ENCODE results near the gene MAST3.
"Not testable (repeated sequence)": the region's sequence is repeated elsewhere in the genome, so short reads cannot be mapped to it uniquely, and the experiment has no call there.

MAST3 gene

DNA sequence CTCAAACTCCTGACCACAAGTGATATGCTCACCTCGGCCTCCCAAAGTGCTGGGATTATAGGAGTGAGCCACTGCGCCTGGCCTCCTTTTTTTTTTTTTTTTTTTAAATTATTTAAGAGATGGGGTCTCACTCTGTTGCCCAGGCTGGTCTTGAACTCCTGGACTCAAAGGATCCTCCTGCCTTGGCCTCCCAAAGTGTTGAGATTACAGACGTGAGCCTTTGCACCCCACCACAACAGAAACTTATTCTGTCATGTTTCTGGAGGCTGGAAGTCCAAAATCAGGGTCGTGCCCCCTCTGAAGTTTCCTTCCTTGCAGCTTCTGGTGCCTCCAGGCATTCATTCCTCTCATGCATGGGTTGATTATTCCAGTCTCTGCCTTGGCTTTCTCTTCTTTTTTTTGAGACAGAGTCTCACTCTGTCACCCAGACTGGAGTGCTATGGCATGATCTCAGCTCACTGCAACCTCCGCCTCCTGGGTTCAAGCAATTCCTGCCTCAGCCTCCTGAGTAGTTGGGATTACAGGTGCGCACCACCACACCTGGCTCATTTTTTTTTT is 61.6 kb downstream of the MAST3 start:
- not testable (repeated sequence) for DNase-seq (ENCODE audit: low read depth, low spot score)

DNA sequence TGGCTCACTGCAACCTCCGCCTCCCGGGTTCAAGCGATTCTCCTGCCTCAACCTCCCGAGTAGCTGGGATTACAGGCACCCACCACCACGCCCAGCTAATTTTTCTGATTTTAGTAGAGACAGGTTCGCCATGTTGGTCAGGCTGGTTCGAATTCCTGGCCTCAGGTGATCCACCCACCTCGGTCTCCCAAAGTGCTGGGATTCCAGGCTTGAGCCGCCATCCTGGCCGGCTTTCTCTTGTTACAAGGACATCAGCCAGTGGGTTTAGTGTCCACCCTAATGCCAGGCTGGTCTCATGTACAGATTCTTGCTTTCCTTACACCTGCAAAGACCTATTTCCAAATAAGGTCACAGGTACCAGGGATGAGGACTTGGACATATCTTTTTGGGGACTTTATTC is 62.2 kb downstream of the MAST3 start:
- DNase-seq (ENCODE audit: low read depth, low spot score): no peak

DNA sequence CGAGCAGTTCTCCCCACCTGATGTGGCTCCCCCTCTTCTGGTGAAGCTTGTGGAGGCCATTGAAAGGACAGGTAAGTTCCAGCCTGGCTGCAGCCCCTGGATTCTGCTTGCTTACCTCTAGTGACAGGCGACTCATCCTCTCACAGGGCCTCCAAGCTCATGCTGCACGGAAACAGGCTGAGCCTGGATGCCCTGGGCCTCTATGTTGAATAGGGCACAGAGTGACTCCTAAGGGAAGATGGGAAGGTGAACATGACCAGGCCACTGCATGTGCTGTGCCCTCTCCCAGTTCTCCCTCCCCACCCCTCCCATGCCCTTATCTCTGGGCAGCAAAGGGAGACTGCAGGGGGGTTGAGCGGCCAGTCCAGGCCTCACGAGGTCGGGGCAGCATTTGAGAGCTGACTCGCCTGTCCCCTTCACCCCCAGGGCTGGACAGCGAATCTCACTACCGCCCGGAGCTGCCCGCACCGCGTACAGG is 63.0 kb downstream of the MAST3 start:
- peak; percentile 16 for DNase-seq (ENCODE audit: low read depth, low spot score)

DNA sequence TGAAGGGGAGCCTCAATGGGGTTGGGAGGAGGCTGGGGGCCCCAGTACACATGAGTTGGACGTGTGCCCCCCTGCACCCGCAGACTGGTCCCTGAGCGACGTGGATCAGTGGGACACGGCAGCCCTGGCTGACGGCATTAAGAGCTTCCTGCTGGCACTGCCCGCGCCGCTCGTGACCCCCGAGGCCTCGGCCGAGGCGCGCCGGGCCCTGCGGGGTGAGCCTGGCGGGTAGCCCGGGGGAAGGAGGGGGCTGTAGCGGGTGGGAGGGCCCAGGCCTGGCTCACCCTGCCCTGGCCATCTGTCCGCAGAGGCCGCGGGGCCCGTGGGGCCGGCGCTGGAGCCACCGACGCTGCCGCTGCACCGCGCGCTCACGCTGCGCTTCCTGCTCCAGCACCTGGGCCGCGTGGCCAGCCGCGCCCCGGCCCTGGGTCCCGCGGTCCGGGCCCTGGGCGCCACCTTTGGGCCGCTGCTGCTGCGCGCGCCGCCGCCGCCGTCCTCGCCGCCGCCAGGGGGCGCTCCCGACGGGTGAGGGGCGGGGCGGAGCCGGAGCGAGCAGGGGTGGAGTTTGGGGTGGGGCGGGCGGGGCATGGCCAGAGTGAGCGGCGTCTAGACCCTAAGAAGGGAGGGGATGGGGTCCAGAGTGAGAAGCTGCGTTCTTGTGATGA is 63.5 kb downstream of the MAST3 start:
- peak; percentile 89 for DNase-seq (ENCODE audit: low read depth, low spot score)

DNA sequence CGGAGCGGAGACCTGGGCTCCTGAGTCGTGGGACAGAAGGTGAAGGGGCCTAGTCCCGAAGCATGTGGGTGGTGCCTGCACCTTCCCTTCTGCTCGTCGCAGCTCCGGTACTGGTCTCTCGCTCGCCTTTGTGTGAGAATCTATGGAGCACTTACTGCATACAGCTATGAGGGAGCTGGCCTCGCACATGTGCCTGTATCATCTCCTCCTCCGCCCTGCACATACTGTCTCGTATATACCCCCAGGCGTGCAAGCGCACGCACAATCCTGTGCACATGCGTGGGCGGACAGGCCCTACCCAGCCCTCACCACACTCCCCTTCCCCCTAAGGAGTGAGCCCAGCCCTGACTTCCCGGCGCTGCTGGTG is 64.0 kb downstream of the MAST3 start:
- no peak for DNase-seq (ENCODE audit: low read depth, low spot score)

DNA sequence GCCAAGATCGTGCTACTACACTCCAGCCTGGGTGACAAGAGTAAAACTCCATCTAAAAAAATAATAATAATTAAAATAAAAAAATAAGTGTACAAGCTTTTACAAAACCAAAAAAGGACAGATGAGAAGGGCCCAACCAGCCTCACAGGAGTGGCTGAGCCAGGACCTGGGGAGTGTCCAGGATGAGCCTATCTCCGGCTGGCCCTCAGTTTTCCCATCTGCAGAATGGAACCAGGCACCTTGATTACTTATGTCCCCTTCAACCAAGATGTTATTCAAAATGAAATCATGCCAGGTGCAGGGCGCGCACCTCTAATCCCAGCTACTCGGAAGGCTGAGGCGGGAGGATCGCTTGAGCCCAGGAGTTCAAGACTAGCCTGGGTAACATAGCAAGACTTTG is 66.5 kb downstream of the MAST3 start:
- DNase-seq (ENCODE audit: low read depth, low spot score): no peak

DNA sequence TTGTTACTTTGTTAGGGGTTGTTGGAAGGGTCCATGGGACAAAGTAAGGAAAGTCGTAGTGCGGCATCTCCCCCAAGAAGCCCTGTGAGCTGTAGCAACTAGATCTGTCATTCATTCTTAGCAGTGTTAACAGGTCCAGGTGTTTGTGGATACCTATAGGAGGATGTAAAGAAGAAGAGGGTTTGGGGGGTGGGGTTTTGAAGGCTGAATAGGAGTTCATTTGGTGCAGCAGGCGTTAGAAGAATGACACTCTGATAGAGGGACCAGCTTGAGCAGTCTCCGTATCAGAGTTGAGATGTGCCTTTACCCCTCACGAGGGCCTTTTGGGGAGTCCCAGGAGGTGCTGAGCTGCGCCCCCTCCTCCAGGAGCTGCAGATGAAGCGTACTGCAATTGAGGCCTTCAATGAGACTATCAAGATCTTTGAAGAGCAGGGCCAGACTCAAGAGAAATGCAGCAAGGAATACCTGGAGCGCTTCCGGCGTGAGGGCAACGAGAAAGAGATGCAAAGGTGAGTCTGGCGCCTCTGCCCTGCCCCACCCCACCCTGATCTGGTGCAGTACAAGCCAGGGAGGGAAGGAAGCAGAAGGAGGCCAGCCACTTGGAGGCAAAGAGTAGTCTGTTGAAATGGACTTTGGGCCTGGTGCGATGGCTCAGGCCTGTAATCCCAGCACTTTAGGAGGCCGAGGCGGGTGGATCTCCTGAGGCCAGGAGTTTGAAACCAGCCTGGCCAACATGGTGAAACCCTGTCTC is 68.4 kb downstream of the MAST3 start:
- no peak for DNase-seq (ENCODE audit: low read depth, low spot score)

DNA sequence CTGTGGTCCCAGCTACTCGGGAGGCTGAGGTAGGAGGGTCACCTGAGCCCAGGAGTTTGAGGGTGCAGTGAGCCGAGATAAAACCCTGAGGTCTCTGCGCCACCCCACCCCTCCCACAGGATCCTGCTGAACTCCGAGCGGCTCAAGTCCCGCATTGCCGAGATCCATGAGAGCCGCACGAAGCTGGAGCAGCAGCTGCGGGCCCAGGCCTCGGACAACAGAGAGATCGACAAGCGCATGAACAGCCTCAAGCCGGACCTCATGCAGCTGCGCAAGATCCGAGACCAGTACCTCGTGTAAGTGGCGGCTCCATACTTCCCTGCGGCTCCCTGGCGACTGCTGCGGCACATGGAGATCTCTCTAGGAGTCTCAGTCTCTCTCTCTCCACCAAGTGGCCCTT is 69.4 kb downstream of the MAST3 start:
- DNase-seq (ENCODE audit: low read depth, low spot score): no peak

DNA sequence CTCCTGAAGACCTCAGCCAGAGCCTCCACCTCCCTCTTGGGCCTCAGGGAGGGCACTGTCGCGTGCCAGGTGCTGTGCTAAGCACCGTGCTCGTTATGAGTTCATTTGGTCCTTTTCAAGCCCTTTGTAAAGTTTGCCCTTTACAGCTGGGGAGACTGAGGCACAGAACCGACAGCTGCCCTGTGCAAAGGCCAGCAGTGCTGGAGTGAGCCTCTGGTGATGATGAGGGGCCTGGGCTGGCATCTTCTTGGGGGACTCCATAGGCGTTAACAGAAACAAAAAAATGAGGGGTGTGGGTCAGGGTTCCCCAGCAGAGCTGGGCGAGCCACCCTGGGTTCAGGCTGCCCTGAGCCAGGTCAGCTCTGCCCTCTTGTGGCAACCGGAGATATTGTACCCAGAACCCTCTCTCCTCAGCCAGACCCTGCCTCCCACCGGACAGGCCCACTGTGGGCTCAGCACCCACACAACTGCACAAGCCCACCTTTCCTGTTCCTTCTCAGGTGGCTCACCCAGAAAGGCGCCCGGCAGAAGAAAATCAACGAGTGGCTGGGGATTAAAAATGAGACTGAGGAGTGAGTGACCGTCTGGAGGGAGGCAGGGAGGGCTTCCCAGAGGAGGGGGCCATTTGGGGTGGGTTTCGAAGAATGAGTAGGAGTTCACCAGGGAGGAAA is 70.5 kb downstream of the MAST3 start:
- DNase-seq (ENCODE audit: low read depth, low spot score): peak; percentile 58

DNA sequence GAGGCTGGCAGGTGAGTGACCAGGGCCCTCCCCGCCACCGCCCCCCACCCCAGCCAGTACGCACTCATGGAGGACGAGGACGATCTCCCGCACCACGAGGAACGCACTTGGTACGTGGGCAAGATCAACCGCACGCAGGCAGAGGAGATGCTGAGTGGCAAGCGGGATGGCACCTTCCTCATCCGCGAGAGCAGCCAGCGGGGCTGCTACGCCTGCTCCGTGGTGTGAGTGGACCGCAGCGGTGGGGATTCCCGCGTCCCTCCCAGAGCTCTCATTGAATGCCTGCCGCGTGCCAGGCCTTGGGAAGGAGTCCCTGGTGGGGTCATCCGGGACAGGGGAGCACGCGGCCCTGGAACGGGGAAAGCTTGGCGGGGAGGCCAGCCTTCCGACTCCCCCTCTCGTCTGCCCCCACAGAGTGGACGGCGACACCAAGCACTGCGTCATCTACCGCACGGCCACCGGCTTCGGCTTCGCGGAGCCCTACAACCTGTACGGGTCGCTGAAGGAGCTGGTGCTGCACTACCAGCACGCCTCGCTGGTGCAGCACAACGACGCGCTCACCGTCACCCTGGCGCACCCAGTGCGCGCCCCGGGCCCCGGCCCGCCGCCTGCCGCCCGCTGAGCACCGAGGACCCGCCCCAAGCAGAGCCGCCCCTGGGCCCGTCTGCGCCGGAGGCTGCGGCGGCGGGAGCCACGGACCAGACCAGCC is 71.2 kb downstream of the MAST3 start:
- DNase-seq (ENCODE audit: low read depth, low spot score): no peak

DNA sequence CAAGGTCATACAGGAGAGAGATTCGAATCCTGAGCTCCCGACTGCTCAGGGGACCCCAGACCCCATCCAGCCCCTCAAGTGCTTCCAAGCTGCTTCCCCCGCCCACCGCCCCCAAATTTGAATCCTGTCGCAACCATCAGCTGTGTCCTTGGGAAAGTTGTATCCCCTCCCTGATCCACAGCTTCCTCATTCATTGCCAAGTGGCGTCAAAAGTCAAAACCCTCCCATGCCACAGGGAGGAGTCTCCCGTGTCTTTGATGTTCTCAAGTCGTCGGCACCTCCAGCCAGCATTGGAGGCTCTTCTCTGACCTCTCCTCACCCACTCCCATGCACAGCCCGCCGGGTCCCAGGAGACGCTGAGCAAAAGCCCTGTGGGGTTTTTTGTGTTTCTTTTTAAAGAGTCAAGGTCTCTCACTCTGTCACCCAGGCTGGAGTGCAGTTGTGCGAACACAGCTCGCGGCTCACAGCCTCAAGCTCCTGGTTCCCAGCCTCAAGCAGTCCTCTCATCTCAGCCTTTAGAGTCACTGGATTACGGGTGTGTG is 73.2 kb downstream of the MAST3 start:
- no peak for DNase-seq (ENCODE audit: low read depth, low spot score)

DNA sequence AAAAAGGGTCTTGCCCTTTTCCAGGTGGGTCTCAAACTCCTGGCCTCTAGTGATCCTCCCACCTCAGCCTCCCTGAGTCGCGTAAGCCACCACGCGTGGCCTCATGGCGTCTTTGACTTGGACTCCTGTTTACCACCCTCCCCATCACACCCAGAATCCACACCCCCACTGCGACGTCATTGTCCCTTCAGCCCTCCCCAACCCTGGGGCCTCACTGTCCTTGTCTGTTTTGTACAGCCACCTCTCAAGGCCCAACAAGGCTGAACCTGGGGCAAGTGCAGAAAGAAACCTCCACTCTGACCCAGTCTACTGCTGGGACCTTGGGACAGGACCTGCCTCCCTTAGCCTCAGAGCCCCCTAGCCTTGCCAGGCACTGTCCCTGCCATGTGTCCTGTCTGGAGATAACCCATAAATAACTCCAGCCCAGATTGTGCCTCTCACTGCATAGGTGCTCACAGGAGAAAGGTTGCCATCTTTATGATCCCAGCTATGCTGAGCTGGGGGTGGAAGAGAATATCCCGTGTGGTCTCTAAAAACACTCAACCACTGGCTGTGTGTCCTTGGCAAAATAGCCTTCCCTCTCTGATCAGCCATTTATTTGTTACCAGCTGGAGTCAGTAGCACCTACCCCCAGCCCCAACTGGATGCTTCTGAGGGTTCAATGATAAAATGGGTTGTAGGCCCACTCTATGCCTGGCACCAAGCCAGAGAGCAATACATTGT is 74.2 kb downstream of the MAST3 start:
- no peak for DNase-seq (ENCODE audit: low read depth, low spot score)

DNA sequence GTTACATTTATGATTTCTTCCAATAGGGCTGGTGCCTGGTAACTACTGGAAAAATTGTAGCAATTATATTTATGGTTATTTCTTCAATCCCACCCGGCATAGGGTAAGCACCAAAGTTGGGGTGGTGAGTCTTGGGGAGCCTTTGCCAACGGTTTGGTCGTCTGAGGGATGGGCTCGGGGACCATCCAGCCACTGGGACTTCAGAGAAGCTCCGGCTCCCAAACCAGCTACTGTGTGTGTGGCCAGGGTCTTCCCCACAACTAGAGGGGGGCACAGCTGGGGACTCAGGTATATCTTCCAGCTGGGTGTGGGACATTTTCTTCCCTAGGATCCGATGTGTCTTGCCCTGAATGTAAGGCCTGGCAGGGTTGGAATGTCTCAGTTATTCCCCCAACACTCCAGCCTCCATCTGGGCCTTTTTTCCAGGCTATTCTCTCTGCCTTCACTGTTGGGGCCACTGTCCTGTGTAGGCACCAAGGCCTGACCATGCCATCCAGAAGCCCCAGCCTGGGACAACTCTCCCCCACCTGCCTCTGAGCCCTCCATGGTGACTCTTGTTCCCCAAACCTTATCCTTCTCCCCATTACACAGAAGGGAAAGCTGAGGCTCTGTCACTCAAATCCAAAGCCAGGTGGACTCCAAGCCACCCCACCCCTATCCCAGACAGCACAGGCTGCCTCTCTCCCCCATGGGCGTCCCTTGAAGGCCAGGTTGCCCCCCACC is 74.9 kb downstream of the MAST3 start:
- DNase-seq (ENCODE audit: low read depth, low spot score): no peak

DNA sequence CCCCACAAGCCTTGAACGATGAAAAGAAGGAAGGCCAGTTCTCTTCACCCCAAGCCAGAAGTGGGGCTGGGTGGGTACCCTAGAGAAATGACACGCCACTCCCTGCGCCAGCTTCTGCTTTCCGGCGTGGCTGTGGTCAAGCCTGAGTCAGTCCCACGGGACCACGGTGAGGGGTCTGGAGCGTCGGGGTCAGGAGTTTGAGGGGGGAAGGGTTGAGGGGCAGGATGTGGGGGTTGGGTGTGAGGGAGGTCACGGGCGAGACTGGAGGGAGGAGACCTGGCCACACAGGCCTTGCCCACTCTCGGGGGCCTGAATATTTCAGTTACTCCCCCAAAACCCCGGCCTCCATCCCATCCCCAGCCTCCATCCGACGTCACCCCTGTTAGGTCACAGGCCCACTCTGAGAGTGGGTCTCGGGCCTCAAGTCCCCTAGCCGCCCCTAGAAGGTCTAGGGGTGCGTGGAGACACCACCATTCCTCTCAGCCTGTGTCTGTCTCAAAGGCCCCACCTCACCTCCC is 75.5 kb downstream of the MAST3 start:
- no peak for DNase-seq (ENCODE audit: low read depth, low spot score)

DNA sequence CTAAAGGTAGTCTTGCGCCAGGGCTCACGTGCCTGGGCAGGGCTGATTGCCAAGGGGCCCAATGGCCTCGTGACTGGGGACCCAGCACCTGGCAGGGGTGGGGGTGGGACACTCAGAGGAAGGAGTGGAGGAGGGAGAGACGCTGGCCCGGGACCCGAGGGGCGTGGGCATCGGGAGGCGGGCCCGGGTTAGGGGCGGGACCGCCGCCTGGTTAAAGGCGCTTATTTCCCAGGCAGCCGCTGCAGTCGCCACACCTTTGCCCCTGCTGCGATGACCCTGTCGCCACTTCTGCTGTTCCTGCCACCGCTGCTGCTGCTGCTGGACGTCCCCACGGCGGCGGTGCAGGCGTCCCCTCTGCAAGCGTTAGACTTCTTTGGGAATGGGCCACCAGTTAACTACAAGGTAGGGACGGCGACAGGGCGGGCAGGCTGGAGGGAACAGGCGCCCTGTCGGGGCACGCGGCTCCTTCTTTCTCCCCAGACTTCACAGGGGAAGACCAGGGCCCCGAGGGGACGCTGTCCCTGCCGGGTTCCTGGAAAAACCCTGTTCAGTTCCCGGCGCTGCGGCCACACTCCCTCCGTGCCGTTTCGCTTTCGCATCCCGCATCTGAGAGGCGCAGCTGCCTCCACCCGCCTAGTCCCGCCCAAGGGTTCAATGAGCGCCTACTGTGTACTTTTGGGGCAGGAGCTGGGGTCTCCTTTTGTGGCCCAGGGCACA is 76.2 kb downstream of the MAST3 start, which contains the start of gene IFI30:
Gene IFI30, plus strand, starts transcription at position 242 of the 717 bp plus-strand sequence. Its CDS starts 29 bp downstream, at position 271.
- DNase-seq (ENCODE audit: low read depth, low spot score): peak; percentile 60

DNA sequence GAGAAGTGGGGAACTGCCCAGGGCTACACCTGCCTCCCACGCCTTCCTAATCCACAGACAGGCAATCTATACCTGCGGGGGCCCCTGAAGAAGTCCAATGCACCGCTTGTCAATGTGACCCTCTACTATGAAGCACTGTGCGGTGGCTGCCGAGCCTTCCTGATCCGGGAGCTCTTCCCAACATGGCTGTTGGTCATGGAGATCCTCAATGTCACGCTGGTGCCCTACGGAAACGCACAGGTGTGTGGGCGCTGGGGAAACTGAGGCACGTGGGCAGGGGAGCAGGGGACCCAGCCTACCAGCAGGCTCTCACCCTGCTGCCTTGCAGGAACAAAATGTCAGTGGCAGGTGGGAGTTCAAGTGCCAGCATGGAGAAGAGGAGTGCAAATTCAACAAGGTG is 77.4 kb downstream of the MAST3 start:
- DNase-seq (ENCODE audit: low read depth, low spot score): no peak

DNA sequence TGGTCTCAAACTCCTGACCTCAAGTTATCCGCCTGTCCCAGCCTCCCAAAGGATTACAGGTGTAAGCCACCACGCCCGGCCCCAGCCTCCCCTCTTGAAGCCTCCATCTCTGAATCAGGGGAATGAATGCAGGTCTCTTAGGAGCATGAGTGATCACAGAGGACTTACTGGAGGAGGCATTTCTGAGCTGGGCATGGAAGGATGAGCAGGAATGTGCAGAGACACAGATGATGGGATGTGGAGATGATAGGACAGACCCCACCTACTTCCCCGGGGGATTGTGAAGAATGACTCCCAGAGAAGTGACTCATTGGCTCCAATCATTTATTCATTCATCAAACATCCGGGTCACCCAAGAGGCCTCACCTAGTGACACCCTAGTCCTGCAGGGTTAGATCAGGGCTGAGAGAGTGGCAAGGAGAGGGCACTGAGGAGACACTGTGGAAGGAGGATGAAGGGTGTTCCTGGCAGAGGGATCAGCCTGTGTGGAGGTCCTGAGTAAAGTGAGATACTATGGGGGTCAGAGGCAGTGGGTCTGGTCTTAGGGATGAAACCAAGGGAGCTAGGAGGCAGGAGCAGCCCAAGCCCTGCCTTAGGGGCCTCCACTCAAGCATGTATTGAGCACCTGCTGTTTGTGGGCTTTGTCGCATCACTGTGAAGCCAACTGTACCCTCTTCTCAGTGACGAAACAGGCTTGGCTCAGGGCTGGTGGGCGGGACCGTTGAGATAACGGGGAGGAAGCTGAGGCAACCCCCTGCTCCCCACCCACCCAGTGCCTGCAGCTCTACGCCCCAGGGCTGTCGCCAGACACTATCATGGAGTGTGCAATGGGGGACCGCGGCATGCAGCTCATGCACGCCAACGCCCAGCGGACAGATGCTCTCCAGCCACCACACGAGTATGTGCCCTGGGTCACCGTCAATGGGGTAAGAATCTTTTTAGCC is 79.1 kb downstream of the MAST3 start:
- no peak for DNase-seq (ENCODE audit: low read depth, low spot score)

DNA sequence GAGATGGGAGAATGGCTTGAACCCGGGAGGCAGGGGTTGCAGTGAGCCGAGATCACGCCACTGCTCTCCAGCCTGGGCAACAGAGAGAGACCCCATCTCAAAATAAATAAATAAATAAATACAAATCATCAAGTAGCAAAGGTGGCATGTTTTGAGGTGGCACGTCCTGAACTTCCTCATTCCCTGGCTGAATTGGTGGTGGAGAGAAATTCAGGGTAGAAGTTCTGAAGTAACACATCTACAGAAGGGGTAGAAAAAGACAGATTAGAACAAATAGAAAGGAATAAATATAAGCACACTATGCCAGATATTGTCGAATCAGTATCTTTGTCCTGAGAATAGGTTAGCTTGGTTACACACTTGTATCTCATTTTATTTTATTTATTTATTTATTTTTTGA is 82.4 kb downstream of the MAST3 start:
- DNase-seq (ENCODE audit: low read depth, low spot score): no peak
